ENCODE results near the gene HERC2.
"Not testable (repeated sequence)": the region's sequence is repeated elsewhere in the genome, so short reads cannot be mapped to it uniquely, and the experiment has no call there.

Gene HERC2

DNA sequence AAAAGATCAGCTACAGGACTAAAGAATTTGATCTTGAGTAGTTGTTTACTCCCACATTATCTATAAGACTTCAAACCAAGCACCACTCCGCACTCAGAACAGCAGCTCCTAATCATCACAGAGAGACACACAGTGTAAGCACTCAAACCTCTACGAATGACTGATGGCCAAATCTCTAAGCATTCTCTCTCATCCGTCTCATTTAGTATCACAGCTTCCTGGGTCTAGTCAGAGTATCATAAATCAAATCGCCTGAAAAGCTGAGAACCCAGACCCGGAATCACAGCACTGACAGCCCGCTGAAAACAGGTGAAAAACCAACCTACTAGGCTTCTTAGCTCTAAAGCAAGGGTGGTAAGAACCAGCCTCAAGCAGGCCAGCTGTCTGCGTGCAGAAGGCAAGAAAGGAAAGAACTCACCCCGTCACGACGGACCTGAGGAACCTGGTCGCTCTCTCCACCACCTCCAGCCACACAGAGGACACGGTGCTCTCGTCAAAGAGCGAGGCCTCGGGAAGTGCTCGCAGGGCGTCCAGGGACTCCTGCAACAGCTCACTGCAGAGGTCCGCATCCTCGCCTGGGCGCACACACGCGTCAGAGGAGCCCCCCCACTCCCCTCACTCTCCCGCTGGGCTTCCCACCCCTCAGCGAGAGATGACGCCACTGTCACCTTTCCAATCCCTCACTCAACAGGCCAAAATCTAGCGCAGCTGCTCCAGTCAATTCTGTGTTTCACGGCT is 47.9 kb downstream of the HERC2 start:
- DNase-seq (ENCODE audit: low read depth) = no peak

DNA sequence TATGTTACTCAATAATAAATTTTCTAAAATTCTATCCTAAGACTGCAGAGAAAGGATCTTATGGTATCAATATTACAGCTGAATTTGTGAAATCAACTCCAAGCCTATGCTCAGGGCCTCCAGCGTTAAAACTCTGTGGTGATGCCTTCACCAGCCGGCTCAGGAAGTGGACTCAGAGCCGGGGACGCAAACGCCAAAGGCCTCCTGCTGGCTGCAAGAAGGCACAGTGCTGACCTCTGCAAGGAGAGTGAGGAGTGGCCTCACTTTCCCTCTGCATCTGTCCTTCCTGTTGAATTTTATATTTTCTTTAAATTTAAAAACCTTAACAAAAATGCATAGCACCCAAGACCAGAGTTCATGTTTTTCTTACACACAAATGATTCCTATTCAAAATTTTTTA is 48.5 kb downstream of the HERC2 start:
- DNase-seq (ENCODE audit: low read depth) = no peak

DNA sequence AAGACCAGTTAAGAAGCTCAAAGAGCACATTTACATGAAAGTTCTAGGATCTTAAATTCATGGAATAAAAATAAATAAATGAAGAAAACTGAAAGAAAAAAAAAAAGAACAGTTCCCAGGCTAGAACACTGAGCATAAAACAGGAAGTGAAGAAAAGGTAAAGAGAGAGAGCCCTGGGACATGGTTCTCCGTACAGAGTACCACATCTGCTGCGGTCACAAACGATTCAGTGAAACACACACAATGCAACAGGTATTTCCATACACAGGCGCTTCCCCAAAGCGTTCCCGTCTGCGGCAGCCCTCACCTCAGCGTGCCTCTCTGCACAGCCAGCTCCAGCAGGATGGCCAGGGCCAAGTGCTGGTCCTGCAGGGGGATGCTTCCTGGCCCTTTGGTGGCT is 49.4 kb downstream of the HERC2 start:
- DNase-seq (ENCODE audit: low read depth) = no peak

DNA sequence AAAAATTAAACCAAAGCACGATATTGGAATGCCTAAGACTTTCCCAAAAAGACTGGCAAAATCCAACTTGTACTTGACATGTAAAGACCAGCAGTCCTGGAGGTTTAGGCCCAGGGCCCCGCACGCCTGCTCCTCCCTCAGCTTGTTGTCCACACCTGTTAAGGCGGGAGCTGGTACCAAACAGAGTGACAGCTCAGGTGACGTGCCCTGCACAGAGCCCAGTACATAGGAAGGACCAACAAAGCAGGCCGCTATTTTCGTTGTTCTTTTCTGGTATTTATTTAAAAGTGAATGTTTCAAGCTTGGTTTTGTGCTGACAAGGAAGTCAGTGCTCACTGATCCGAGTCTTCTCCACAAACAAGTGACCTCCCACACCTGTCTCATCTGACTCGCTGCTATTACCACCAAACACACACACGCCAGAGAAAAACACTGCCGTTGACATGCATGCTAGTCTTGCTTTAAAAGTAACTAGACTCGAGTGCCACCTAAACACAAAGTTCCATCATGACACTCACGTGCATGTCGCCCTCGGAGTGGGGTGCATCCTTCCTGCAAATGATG is 50.2 kb downstream of the HERC2 start:
- no peak for DNase-seq (ENCODE audit: low read depth)

DNA sequence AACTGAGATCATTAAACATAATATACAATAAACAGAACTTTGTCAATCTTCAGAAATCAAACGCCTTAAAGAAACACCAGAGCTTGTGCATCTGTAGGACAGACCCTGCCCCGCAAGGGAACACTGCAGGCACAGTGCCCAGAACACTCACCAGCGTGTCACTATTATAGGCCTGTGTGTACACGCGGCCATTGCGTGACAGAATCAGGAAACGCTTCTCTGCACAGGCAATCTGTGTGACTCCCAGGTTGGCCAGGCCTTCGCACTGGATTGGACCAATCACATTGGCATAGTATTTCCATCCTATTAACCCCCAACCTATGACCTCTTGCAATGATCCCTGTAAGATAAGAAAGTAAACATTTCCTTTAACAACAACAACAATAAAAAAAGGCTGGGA is 52.9 kb downstream of the HERC2 start:
- DNase-seq (ENCODE audit: low read depth) = no peak

DNA sequence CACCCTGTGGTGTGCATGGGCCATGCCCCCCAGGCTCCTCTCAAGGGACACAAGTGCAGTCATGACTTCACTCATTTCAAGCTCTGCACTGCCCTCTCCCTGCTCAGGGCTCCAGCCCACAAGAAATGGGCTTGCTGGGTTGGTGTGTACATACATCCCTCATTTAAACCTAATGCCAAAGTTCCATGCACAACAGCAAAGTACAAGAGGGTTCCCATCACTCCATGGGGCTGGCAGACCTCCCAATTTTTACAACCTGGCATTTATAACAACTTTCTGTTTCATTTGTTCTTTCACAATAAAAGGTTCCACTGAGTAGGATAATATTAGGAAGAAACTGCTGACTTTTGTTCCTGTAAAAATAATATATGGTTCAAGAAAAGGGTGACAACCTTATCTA is 54.3 kb downstream of the HERC2 start:
- no peak for DNase-seq (ENCODE audit: low read depth)

DNA sequence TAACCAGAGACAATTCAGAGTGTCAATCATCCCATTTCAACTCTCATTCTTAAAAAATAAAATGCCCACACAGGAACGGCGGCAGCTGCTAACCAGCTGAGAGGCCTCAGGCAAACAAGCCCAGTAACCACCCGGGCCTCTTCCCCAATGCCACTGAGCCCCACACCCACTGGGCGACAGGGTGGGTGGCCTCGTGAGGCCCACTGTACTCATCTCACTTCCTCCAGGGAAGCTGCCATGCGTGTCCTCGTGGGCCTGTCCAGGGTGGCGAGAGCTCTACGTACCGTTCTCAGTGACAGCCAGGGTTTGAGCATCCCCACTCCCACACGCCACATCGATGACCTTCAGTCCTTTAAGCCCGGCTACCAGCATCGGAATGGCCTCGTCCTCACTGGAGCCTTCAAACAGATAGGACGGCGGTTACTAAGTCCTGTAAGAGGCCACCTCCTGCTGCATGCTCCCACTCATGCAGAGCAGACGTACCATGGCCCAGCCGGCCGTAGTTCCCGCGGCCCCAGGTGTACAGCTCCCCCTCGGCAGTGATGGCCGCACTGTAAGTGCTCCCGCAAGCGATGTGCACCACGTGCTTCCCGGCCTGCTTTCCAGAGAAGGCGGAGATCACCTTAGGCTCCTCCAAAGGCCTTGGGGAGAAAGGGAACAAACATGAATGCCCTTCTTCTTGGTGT is 56.5 kb downstream of the HERC2 start:
- DNase-seq (ENCODE audit: low read depth) = no peak

DNA sequence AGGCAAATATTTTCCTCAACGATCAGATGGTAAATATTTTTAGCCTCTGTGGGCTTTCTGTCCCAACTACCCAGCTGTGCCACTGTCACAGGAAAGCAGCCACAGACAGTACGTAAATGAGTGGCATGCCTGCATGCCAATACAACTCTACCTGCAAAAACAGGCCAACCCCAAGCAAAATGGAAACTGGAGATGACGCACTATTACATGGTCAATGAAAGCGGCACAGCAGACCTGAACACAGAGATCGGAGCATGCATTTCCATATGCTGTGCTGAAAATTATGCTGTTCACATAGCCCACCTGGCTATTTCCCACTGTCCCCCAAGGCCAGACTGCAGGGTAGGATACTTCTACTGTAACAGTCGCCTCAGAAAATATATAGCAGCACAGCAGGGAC is 57.8 kb downstream of the HERC2 start:
- no peak for DNase-seq (ENCODE audit: low read depth)

DNA sequence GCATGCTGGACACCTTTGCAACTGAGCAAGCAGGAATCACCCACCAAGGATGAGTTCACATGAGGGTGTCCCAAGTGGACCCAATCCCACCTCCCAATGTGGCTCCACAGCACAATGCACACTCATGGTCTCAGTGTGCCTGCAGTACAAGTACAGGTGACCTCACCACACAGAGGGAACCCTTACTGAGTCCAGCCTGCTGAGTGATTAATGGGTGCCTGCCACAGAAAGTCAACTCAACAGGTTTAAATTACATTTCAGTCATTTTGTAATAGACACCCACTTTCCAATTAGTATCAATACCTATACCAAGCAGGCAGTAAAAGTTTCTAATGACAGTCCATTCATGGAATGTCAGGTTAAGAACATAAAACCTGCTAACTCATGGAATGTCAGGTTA is 59.5 kb downstream of the HERC2 start:
- no peak for DNase-seq (ENCODE audit: low read depth)

DNA sequence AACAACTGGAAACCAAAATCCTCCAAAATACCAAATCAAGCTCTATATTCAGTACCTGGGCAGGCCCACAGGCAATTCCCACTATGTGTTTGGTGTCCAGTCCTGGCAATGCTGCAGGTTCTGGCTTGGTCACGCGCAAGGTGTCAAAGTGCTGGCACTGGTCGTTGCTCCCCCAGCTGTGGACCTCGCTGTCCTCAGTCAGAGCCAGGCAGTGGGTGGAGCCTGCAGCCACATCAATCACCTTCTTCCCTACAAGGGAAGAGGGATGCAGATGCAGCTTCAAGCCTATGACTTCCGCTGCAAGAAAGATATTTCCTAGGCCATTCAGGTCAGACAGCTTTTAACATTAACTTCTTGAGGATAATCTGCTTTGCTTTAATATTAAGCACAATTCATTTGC is 61.3 kb downstream of the HERC2 start:
- no peak for DNase-seq (ENCODE audit: low read depth)

DNA sequence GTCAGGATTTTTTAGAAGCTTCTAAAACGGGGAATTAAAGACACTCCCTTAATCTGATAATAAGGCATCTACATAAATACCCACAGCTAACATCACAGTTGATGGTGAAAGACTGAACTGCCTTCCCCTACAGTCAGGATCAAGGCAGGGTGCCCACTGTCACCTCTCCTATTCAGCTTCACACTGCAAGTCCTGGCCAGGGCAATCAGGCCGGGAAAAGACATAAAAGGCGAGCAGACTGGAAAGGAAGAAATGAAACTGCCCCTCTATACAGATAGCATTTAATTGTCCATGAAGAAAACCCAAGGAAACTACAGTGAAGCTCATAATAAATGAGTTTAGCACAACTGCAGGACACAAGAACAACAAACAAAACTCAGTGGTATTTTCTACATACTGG is 61.7 kb downstream of the HERC2 start:
- no peak for DNase-seq (ENCODE audit: low read depth)

DNA sequence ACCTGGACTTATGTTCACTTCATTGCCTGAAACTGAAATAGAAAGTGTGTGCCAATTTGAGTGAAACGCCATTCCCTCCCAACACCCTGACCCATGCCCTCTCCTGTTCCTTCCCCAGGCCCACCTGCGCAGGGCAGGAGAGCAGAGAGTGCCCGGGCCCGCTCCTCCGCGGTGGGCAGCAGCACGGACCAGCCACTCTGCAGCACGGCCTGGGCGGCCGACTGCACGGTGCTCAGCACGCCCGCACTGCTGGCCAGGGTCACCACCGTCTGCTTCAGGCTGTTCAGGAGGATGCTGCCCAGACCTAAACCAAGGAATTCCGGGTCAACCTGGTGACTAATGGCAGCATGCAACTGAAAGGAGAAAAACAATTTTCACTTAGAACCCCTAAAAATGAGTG is 66.0 kb downstream of the HERC2 start:
- no peak for DNase-seq (ENCODE audit: low read depth)

DNA sequence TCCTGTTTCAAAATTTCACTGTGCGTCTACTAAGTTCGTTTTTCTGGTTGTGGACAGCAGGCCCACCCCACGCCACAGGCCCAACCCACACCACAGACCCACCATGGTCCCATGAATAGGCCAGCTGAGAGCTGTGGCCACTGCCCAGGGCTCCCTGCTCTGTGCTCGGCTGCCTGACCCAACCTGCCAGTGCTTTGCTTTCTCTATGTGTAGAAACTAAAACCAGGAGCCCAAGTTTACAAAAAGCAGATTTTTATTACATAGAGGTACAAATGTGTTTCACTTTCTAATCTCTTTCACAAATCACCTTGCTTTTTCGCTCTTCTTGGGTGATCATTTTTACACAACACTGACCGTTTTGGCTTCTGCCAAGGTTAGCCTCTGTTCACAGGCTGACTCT is 69.1 kb downstream of the HERC2 start:
- DNase-seq (ENCODE audit: low read depth) = no peak

DNA sequence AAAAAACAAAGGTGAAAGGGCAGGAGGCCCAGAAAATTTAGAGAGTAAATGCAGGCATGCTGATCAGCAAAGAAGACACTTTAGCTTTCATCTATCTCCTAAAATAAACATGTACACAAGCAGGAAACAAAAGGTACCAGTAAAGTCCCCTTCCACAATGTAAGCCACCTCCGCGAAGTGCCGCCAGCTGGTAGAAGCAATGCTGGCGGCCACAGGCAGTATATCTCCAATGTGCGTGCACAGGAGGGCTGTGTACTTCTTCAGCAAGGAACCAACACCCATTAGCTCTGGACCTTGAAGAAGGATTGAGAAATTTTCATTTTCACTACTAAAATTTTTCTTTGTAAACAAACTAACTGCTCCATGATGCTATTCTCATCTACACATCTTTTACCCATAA is 75.4 kb downstream of the HERC2 start:
- no peak for DNase-seq (ENCODE audit: low read depth)

DNA sequence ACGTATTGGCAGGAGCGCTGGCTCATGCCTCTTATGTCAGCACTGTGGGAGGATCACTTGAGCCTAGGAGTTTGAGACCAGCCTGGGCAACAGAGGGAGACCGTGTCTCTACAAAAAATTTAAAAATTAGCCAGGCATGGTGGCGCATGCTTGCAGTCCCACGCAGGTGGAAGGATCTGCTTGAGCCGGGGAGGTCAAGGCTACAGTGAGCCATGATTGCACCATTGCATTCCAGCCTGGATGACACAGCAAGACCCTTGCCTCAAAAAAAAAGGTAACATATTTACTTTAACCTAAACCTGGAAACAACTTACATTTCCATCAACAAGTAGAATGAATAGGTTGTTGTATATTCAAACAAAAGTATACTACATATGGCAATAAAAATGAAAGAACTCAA is 78.1 kb downstream of the HERC2 start:
- no peak for DNase-seq (ENCODE audit: low read depth)

DNA sequence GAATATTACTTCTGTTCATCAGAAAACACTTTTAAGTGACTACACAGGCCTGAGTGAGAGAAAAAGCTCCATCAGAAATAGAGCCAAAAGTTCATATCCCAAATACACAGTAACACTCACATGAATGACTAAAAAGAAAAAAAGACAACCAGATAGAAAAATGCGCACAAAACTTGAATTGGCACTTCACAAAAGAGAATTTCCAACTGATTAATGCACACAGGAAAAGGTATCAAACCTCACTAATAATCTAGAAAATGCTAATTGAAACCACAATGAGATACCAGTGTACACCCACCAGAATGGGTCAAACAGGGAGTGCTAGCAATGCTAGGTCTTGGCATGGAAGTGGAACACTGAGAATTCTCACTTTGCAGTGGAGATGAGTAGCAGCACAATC is 78.6 kb downstream of the HERC2 start:
- no peak for DNase-seq (ENCODE audit: low read depth)

DNA sequence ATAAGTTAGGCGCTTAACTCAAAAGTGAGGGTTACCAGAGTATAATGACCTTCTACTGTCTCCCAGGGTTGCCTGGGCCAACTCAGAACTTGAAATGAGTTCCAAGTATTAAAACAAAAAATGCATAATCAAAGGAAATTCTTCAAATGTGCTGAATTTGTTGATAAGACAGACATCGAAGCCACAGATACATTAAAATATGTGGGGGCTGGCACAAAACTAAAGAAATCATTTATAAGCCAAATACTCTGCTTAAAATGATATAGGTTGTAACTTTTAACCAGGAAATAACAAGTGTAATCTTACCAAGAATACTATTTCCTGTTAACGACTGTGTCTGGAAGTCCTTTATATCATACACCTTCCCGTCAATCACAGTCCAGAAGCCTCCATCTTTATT is 83.7 kb downstream of the HERC2 start:
- not testable (repeated sequence) for DNase-seq (ENCODE audit: low read depth)

DNA sequence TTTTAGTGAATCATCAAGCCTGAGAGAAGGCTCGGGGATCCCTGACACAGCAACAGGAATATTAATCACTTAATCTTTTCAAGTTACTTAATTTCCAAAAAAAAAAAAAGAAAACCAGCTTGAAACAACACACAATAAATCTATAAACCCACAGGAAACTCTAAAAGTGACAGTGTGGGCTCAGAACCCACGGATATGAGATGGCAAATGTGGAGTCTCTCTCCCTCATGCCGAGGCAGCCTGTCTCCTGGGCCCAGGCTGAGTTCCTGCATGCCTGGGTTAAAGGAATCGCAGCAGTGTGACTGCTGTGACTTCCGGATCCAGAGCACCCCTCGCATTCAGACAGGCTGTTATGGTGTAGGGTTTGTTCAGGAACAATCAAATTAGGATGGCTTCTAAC is 90.2 kb downstream of the HERC2 start:
- DNase-seq (ENCODE audit: low read depth) = not testable (repeated sequence)

DNA sequence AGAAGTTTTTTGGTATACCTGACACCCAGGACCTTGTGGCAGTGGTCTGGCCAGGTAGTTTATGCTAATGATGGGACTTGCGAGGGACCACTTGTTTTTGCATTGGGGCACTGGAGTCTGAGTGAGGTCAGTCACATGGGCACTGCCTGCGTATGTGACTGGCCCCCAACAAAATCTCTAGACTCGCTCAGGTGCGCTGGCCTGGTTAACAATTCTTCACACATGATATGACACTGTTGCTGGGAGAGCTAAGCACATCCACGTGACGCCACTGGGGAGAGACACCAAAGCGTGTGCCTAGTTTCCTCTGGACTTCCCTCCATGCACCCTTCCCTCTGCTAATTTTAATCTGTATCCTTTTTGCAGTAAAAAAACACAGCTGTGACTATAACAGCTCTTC is 90.6 kb downstream of the HERC2 start:
- not testable (repeated sequence) for DNase-seq (ENCODE audit: low read depth)

DNA sequence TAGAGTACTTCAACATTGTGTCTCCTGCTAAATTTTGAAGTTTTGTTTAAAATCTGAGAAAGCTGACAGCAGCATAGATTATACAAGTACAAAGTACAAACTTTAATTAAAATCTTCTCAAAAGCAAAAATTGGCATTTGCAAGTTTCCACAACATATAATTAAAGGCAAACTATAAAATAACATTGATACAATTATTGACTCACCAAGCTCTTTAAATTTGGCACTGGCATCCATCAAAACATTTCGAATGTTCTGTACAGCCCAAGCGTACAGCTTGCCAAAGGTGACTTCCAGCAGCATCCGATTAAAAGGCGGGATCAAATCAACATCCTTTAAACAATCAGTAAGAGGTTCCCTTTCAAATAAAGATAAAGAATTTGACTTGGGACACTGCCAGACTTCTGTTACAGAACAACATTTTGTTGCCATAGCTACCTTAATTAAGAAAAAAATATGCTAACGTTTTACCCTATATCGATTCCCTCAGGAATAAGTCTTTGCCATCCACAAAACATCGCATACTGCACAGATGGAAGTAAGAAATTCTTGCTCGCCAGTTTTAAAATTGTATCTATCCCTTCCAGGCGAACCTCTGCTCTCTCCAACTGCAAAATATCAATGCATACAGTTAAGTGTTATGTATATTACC is 92.9 kb downstream of the HERC2 start:
- not testable (repeated sequence) for DNase-seq (ENCODE audit: low read depth)

DNA sequence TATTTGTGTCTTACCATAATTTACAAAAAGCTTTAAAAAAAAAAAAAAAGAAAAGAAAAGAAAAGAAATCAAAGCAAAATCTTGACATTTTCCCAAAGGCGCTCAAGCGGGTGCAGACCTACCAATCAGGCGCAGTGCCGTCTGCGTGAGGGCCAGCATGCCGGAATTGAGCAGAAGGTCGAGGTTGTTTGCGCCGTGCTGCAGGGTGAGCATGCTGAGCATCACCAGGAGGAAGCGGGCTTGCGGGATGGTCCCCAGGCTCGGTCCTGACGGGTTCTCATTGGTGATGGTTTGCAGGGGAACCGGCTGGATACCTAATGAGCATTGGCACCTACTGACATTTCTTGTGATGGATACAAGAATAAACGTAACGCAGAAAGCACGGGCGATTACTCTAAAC is 93.9 kb downstream of the HERC2 start:
- DNase-seq (ENCODE audit: low read depth) = no peak

DNA sequence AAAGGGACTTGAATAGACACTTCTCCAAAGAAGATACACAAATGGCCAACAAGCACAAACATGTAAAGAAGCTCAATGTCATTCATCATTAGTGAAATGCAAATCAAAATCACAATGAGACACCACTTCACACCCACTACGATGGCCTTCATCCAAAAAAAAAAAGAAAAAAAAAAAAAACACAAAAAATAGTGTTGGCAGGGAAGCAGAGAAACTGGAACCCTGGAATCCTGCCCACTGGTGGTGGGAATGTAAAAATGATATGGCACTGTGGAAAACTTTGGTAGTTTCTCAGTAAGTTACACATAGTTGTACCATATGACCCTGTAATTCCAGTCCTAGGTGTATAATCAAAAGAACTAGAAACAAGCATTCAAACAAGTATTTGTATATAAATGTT is 94.7 kb downstream of the HERC2 start:
- not testable (repeated sequence) for DNase-seq (ENCODE audit: low read depth)

DNA sequence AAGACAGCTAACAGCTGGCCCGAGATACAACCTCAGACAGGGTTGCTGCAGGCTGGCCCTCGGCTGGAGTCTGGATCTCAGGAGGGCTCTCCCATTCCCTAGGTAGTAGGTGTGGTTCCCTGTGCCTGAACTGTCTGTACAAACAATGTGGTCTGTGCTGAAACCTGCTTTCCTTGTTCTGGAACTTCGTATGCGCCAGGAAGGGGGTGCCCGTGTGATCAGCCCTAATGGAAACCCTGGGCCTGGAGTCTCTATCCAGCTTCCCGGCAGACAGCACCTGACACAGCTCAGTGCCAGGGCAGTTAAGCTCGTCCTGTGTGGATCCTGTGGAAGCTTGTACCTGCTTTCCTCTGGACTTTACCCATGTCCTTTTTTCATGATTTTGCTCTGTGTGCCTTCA is 99.4 kb downstream of the HERC2 start:
- not testable (repeated sequence) for DNase-seq (ENCODE audit: low read depth)

All from activated T-cell treated with anti-CD3 and anti-CD28 coated beads for 48 hours (primary cell).